ENCODE data around the gene CTRB1. TPM values are rescaled to one million over a fixed set of nuclear protein-coding genes. Genes with fewer than 3 reads are reported as not detected.

CTRB1 gene
- total RNA-seq, 4 donors from 2014 or later: not detected

Other genes starting within 250 kb of the CTRB1 start
- gene WDR59, start 233.9 kb upstream of the CTRB1 start, total RNA-seq: 100 to 1,000 TPM in 1 of 4 donors, 10 to 100 TPM in 3; 26.2 to 153 (median 59.1) TPM
- gene ZNRF1, start 220.0 kb upstream of the CTRB1 start, total RNA-seq: 10 to 100 TPM; 13.0 to 16.7 (median 15.8) TPM
- gene LDHD, start 102.2 kb upstream of the CTRB1 start, total RNA-seq: 10 to 100 TPM; 10.7 to 19.2 (median 14.0) TPM
- gene ZFP1, start 70.5 kb upstream of the CTRB1 start, total RNA-seq: 1 to 10 TPM; 4.4 to 8.7 (median 6.8) TPM
- gene CTRB2, start 11.8 kb upstream of the CTRB1 start, total RNA-seq: not detected
- gene BCAR1, start 32.6 kb downstream of the CTRB1 start, total RNA-seq: 10 to 100 TPM; 26.5 to 39.2 (median 30.9) TPM
- 10 to 100 TPM; 36.7 to 81.4 (median 48.2) TPM for gene CFDP1, start 214.5 kb downstream of the CTRB1 start, total RNA-seq
- gene TMEM170A, start 245.7 kb downstream of the CTRB1 start, total RNA-seq: 10 to 100 TPM; 15.8 to 17.5 (median 16.5) TPM